HepG2 (cell line): ENCODE measurements around the gene EEF2. TPM values are rescaled to one million over a fixed set of nuclear protein-coding genes. Genes with fewer than 3 reads are reported as not detected.

Experiments used
- BCL6 ChIP-seq: IDR thresholded peaks from 2 replicates; pipeline ENCODE4 v1.6.1; 2016; ENCODE audit warnings: missing genetic modification reagents, missing compliant biosample characterization
- GTF2F1 ChIP-seq: fragments of 150-350 bp; IDR thresholded peaks from 2 replicates; pipeline ENCODE4 v1.6.1; 2014; ENCODE audit warnings: low read length
- GTF3A ChIP-seq: sonication (generic); formaldehyde crosslinking; conservative IDR thresholded peaks from 2 replicates; pipeline ENCODE4 v1.4.0; 2020; ENCODE audit warnings: mild to moderate bottlenecking, missing genetic modification reagents
- IKZF4 ChIP-seq: sonication (generic); formaldehyde crosslinking; IDR thresholded peaks from 2 replicates; pipeline ENCODE4 v1.5.1; 2020; ENCODE audit warnings: borderline replicate concordance, mild to moderate bottlenecking, low read depth, missing genetic modification reagents; ENCODE audit errors: not compliant biosample characterization
- KLF6 ChIP-seq: IDR thresholded peaks from 2 replicates; pipeline ENCODE4 v1.8.0; 2016; ENCODE audit warnings: missing biosample characterization, missing genetic modification reagents
- PHF5A ChIP-seq: IDR thresholded peaks from one replicate; pipeline ENCODE4 v1.6.1; 2018; ENCODE audit warnings: low read depth, missing genetic modification reagents; ENCODE audit not compliant: unreplicated experiment
- RNF219 ChIP-seq: sonication (generic); formaldehyde crosslinking; IDR thresholded peaks from 2 replicates; pipeline ENCODE4 v1.5.0; 2020; ENCODE audit warnings: mild to moderate bottlenecking, missing genetic modification reagents
- SIX4 ChIP-seq: sonication (generic); formaldehyde crosslinking; IDR thresholded peaks from 2 replicates; pipeline ENCODE4 v1.4.0; 2020; ENCODE audit warnings: missing genetic modification reagents
- SNAPC5 ChIP-seq: sonication (generic); formaldehyde crosslinking; IDR thresholded peaks from 2 replicates; pipeline ENCODE4 v1.8.1; 2023; ENCODE audit warnings: mild to moderate bottlenecking, missing genetic modification reagents, borderline replicate concordance
- SOX5 ChIP-seq: IDR thresholded peaks from 2 replicates; pipeline ENCODE4 v1.6.1; 2016; ENCODE audit warnings: borderline replicate concordance
- SSRP1 ChIP-seq: IDR thresholded peaks from 2 replicates; pipeline ENCODE4 v1.6.1; 2016; ENCODE audit warnings: control low read depth
- ZBTB7B ChIP-seq: sonication (generic); formaldehyde crosslinking; IDR thresholded peaks from 2 replicates; pipeline ENCODE4 v1.4.0; 2020; ENCODE audit warnings: missing genetic modification reagents
- ZNF160 ChIP-seq: sonication (generic); formaldehyde crosslinking; IDR thresholded peaks from 2 replicates; pipeline ENCODE4 v1.8.0; 2022; ENCODE audit warnings: mild to moderate bottlenecking, inconsistent platforms, missing genetic modification reagents
- ZNF567 ChIP-seq: sonication (generic); formaldehyde crosslinking; IDR thresholded peaks from 2 replicates; pipeline ENCODE4 v1.8.1; 2023; ENCODE audit warnings: mild to moderate bottlenecking, missing genetic modification reagents, borderline replicate concordance
- ZNF670 ChIP-seq: sonication (generic); formaldehyde crosslinking; IDR thresholded peaks from 2 replicates; pipeline ENCODE4 v1.8.0; 2022; ENCODE audit warnings: mild to moderate bottlenecking, missing genetic modification reagents, borderline replicate concordance
- ZNF766 ChIP-seq: sonication (generic); formaldehyde crosslinking; IDR thresholded peaks from 2 replicates; pipeline ENCODE4 v1.5.0; 2020; ENCODE audit warnings: missing genetic modification reagents, borderline replicate concordance
- ZNF788 ChIP-seq: sonication (generic); formaldehyde crosslinking; IDR thresholded peaks from 2 replicates; pipeline ENCODE4 v1.5.0; 2020; ENCODE audit warnings: mild to moderate bottlenecking, missing genetic modification reagents, borderline replicate concordance
- ZSCAN22 ChIP-seq: sonication (generic); formaldehyde crosslinking; IDR thresholded peaks from 2 replicates; pipeline ENCODE4 v1.4.0; 2020; ENCODE audit warnings: mild to moderate bottlenecking, missing genetic modification reagents
- polyA plus RNA-seq, 8 experiments: library from polyadenylated mRNA; depleted of rRNA in 3 of 8; stranded (reverse) in 7 of 8; unstranded in 1 of 8; fragments of >200 nt; fragmentation: Illumina TruSeq in 4 of 8; extraction: Trizol in 4 of 8; gene quantifications; 2 replicates each; pipeline versions ENCODE4 v1.2.1 to v1.2.3, GENCODE V29; 2011 to 2016; ENCODE audit warnings: low read depth in 4 of 8, missing spikeins in 1 of 8, mixed read lengths in 1 of 8; ENCODE audit not compliant: insufficient read depth in 1 of 8
- total RNA-seq, 5 experiments: library from RNA; depleted of rRNA; stranded (reverse); fragments of >200 nt; fragmentation: Illumina TruSeq; extraction: Trizol; gene quantifications; 2 replicates each; pipeline ENCODE4 v1.2.3, GENCODE V29; 2016; ENCODE audit warnings: low read depth in 1 of 5
- TF ChIP-seq, protein P1 (sequence below): sonication (generic); formaldehyde crosslinking; IDR thresholded peaks from 2 replicates; pipeline ENCODE4 v1.4.0; 2020; ENCODE audit warnings: mild to moderate bottlenecking, low read depth, missing genetic modification reagents
- TF ChIP-seq, protein P2 (sequence below): sonication (generic); formaldehyde crosslinking; IDR thresholded peaks from 2 replicates; pipeline ENCODE4 v1.8.1; 2023; ENCODE audit warnings: mild to moderate bottlenecking, moderate library complexity, missing genetic modification reagents
- TF ChIP-seq, protein P3 (sequence below): sonication (generic); formaldehyde crosslinking; IDR thresholded peaks from 2 replicates; pipeline ENCODE4 v1.5.1; 2020; ENCODE audit warnings: mild to moderate bottlenecking, moderate library complexity, missing genetic modification reagents
- TF ChIP-seq, protein P4 (sequence below), 2 experiments: sonication (generic) in 1 of 2; formaldehyde crosslinking in 1 of 2; IDR thresholded peaks; 2 replicates each; pipeline versions ENCODE4 v1.5.1 to v1.6.1; 2011 to 2020; ENCODE audit warnings: borderline replicate concordance in 1 of 2, low read depth in 1 of 2, low read length in 1 of 2, mild to moderate bottlenecking in 1 of 2, missing genetic modification reagents in 1 of 2, moderate library complexity in 1 of 2

EEF2 gene
- total and polyA plus RNA-seq, 2 of the 13 experiments (the other 11 are each of a cell fraction or from before 2014, with no cell fraction given), result 1,441 to 1,777 TPM

DNA sequence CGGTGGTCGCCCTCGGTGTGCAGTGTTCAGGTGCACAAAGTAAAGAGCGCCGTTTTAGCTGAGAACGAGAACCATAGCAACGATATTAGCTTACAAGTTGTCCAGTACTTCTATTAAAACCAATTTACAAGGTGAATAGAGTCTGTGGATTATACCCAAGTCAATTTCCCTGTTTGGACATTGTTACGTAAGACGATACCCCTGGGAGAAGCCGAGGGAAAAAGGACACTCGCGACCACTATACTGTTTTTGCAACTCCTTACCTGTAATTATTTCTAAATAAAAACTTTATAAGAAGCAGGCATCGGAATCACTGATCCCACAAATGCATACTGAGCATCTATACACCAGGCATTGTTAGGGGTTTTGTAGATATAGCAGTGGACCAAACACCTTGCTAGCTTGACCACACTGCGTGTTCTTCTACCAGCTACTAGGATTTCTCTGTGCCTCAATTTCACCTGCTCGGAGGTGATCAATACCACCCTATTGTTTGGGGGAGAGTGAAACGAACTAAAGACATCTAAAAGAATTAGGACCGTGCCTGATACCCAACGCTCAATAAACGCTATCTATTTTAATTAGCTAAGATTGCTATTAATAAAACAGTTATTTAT, 488 bp upstream of the EEF2 start (continued):
- TF ChIP-seq RNF219 (CRISPR knock-in tag) (no peak), SIX4 (no peak), BCL6 (CRISPR knock-in tag) (no peak), ZNF766 (CRISPR knock-in tag) (no peak), ZBTB7B (CRISPR knock-in tag) (0 out of 2 replicates have a peak, but pooled peaks have one; percentile 30), SOX5 (CRISPR knock-in tag) (no peak), PHF5A (CRISPR knock-in tag) (no peak), ZNF567 (0 out of 2 replicates have a peak, but pooled peaks have one; percentile 73), ZSCAN22 (no peak), SSRP1 (no peak), ZNF160 (CRISPR knock-in tag) (no peak), ZNF670 (no peak), KLF6 (CRISPR knock-in tag) (no peak; the same call in 1 of the 2 replicates), IKZF4 (CRISPR knock-in tag) (no peak), SNAPC5 (no peak), ZNF788 (CRISPR knock-in tag) (no peak), GTF2F1 (no peak), GTF3A (CRISPR knock-in tag) (no peak)
- TF ChIP-seq, protein P1, sequence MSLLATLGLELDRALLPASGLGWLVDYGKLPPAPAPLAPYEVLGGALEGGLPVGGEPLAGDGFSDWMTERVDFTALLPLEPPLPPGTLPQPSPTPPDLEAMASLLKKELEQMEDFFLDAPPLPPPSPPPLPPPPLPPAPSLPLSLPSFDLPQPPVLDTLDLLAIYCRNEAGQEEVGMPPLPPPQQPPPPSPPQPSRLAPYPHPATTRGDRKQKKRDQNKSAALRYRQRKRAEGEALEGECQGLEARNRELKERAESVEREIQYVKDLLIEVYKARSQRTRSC (CRISPR knock-in tag), result no peak
- TF ChIP-seq, protein P2, sequence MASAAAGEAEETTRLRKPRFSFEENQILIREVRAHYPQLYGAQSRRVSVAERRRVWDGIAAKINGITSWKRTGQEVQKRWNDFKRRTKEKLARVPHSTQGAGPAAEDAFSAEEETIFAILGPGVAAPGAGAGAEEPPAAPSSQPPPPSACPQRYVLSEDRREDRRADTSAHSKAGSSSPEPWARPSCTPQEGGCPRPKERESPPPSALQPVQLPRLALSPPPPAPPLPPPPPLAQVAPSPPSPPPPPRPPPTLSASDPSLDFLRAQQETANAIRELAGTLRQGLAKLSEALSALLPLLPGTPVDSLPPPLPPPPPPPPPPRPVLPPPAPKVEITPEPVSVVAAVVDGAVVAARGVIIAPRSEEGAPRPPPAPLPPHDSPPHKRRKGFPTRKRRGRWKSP (CRISPR knock-in tag), result no peak
- TF ChIP-seq, protein P3, sequence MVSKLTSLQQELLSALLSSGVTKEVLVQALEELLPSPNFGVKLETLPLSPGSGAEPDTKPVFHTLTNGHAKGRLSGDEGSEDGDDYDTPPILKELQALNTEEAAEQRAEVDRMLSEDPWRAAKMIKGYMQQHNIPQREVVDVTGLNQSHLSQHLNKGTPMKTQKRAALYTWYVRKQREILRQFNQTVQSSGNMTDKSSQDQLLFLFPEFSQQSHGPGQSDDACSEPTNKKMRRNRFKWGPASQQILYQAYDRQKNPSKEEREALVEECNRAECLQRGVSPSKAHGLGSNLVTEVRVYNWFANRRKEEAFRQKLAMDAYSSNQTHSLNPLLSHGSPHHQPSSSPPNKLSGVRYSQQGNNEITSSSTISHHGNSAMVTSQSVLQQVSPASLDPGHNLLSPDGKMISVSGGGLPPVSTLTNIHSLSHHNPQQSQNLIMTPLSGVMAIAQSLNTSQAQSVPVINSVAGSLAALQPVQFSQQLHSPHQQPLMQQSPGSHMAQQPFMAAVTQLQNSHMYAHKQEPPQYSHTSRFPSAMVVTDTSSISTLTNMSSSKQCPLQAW (CRISPR knock-in tag), result no peak
- TF ChIP-seq, protein P4, sequence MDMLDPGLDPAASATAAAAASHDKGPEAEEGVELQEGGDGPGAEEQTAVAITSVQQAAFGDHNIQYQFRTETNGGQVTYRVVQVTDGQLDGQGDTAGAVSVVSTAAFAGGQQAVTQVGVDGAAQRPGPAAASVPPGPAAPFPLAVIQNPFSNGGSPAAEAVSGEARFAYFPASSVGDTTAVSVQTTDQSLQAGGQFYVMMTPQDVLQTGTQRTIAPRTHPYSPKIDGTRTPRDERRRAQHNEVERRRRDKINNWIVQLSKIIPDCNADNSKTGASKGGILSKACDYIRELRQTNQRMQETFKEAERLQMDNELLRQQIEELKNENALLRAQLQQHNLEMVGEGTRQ (IDR thresholded peaks at IDR 0.05; ENCODE audit: low read depth, low read length), result no peak
- TF ChIP-seq, protein P4 (CRISPR knock-in tag; IDR thresholded peaks at IDR 0.05; ENCODE audit: borderline replicate concordance), result peak; percentile 56; the same call in 1 of the 2 replicates
